Heart left ventricle (tissue), 16 donors: ENCODE data around the gene VGF. TPM values are rescaled to one million over a fixed set of nuclear protein-coding genes. Genes with fewer than 3 reads are reported as not detected.
"Not testable (repeated sequence)": the region's sequence is repeated elsewhere in the genome, so short reads cannot be mapped to it uniquely, and the experiment has no call there.

ENCODE experiments used
- ATAC-seq, 4 donors: fragments of 200-7000 bp; cut with Tn5 transposase; one replicate each; pipeline ENCODE4 v1.9.1; 2020 to 2022; ENCODE audit warnings: moderate library complexity in 4 of 4, mild to moderate bottlenecking in 3 of 4, moderate number of reproducible peaks in 1 of 4
- DNase-seq, 5 donors: peaks; one replicate each; pipeline ENCODE4 v3.0.0-alpha.2; 2020
- H3K27ac ChIP-seq, 12 donors: fragments of 200-600 bp; sonication (generic) in 4 of 12; one replicate each; pipeline versions ENCODE4 v1.5.0 to v1.8.0; 2016 to 2022; ENCODE audit warnings: mild to moderate bottlenecking in 2 of 12
- H3K27me3 ChIP-seq, 9 donors: fragments of 200-600 bp; sonication (generic) in 2 of 9; one replicate each; pipeline versions ENCODE4 v1.5.1 to v1.8.0; 2016 to 2022; ENCODE audit warnings: mild to moderate bottlenecking in 3 of 9
- H3K36me3 ChIP-seq, 9 donors: fragments of 200-600 bp; sonication (generic) in 2 of 9; one replicate each; pipeline versions ENCODE4 v1.5.0 to v1.8.0; 2018 to 2022; ENCODE audit warnings: mild to moderate bottlenecking in 2 of 9
- H3K4me1 ChIP-seq, 12 donors: fragments of 200-600 bp; sonication (generic) in 4 of 12; one replicate each; pipeline versions ENCODE4 v1.5.0 to v1.8.0; 2016 to 2022; ENCODE audit warnings: mild to moderate bottlenecking in 3 of 12
- H3K4me3 ChIP-seq, 12 donors: fragments of 200-600 bp; sonication (generic) in 4 of 12; one replicate each; pipeline versions ENCODE4 v1.5.0 to v1.8.0; 2017 to 2022; ENCODE audit warnings: mild to moderate bottlenecking in 9 of 12, moderate library complexity in 4 of 12
- H3K9me3 ChIP-seq, 12 donors: fragments of 200-600 bp; sonication (generic) in 4 of 12; one replicate each; pipeline versions ENCODE4 v1.5.0 to v1.8.0; 2016 to 2022; ENCODE audit warnings: mild to moderate bottlenecking in 1 of 12
- POLR2A ChIP-seq, 2 donors: fragments of 450-650 bp; IDR thresholded peaks; one replicate each; pipeline ENCODE4 v1.6.1; 2017; ENCODE audit warnings: antibody characterized with exemption in 2 of 2, mild to moderate bottlenecking in 2 of 2, moderate library complexity in 2 of 2
- WGBS, 4 donors: extraction: QIAGEN DNeasy Blood & Tissue Kit in 2 of 4; methylation state at CpG; one replicate each; pipeline versions ENCODE4 v1.1.5 to v1.1.7; 2013 to 2018; 5-methylcytosine and 5-hydroxymethylcytosine counted together
- intact Hi-C, 10 donors: fragments of 100-400 bp; cut with DNase I; formaldehyde crosslinking; loops; one replicate each; pipeline versions ENCODE4 v1.11.1 to v1.14.2; 2022
- microRNA-seq, 4 donors: library from miRNA; unstranded; fragments of <30 nt; microRNA quantifications; one replicate each; pipeline versions ENCODE4 to v1.2.0, GENCODE V29; 2017 to 2020
- polyA plus RNA-seq, 2 donors: library from polyadenylated mRNA; stranded (reverse); fragments of 200-250 nt; gene quantifications; one replicate each; pipeline ENCODE4 v1.2.3, GENCODE V29; 2013
- total RNA-seq, 9 donors: library from RNA; depleted of rRNA in 2 of 9; stranded (reverse); fragments of >200 nt in 2 of 9; fragmentation: NEBNext Ultra II Directional in 3 of 9; extraction: Animal tissue kit (Norgen Biotek cat#: 25700) in 3 of 9; gene quantifications; one replicate each; pipeline versions ENCODE4 v1.1.0 to v1.2.4, GENCODE V29; 2016 to 2023
- TF ChIP-seq, protein P1 (sequence below), 12 donors: fragments of 200-600 bp; sonication (generic) in 4 of 12; IDR thresholded peaks; one replicate each; pipeline versions ENCODE4 v1.5.0 to v1.8.0; 2018 to 2022; ENCODE audit warnings: antibody characterized with exemption in 12 of 12, mild to moderate bottlenecking in 5 of 12
- donor health status: ischemic (EF 13 %, LVEDD 7.1; RV severe dilation, severe dysfunction).
- donor health status: healthy with polysubstance abuse.
- donor health status: DM: no; HTN: yes; CAD: no.
- donor health status: DM: no; HTN: no; CAD: no.
- donor health status: ischemic (EF 25% LVEDD 6.9; RV normal size, moderate dysfunction).
- donor health status: ischemic (EF 25% LVEDD 5.7; RV mildly dilated, moderate dysfunction).
- donor health status: healthy.
- donor health status: DM: yes; HTN: yes; CAD: no.
- donor health status: ischemic (EF 35%, LVEDD 5.7; RV mildly dilated, moderate dysfunction).
- donor health status: nonischemic (EF 11% LVEDD 7.7; RV severe dilation, severe dysfunction).
- donor health status: DM: yes; HTN: yes; CAD: no.
- donor health status: PGD.
- donor health status: ischemic (EF 29% LVEDD 5.4; RV normal size, mild dysfunction).
- donor health status: nonischemic (EF 23%, LVEDD 6.1; RV moderate dilation, normal function).

VGF gene
- total and polyA plus RNA-seq, 11 donors = 0.09 to 0.19 (median 0.14) TPM; not detected in 8

DNA sequence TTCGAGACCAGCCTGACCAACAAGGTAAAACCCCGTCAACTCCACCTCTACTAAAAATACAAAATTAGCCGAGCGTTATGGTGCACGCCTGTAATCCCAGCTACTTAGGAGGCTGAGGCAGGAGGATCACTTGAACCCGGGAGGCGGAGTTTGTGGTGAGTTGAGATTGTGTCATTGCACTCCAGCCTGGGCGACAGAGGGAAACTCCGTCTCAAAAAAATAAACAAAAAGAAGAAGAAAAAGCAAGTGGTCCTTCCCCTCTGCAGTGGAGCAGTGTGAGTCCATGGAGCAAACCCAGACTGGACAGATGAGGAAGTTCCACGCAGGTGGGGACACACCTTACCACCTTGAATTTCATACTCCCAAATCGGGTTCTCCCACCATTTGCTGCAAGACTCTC is 51.5 kb downstream of the VGF start:
- 91 to 92% (median 92%) methylated on average over 11 of the region's 11 CpGs for WGBS, 4 donors
- Histone ChIP-seq H3K9me3 (no peaks in the 10 kb centered on the region), H3K27ac (no peak overlapping the region)

DNA sequence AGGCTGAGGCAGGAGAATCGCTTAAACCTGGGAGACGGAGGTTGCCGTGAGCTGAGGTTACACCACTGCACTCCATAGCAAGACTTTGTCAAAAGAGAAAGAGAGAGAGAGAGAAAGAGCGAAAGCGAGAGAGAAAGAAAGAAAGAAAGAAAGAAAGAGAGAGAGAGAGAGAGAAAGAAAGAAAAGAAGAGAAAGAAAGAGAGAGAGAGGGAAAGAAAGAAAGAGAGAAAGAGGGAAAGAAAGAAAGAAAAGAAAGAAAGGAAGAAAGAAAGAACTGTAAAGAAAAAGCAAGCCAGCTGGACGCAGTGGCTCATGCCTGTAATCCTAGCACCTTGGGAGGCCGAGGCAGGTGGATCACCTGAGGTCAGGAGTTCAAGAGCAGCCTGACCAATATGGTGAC is 52.2 kb downstream of the VGF start:
- ATAC-seq, H3K27me3 ChIP-seq, DNase-seq, intact Hi-C loops, H3K36me3 ChIP-seq, H3K4me3 ChIP-seq, H3K9me3 ChIP-seq: not testable (repeated sequence)
- 94 to 99% (median 97%) methylated on average over 7 of the region's 7 CpGs for WGBS, 4 donors
- Histone ChIP-seq H3K27ac (peak overlapping the region in 4 of 12 donors; percentile 7 to 90 (median 82)), H3K4me1 (peaks cover 0 to 41% (median 26%) of the 10 kb centered on the region in 12 donors)

More for the DNA sequence above, 51.5 kb downstream of the VGF start:
- intact Hi-C loops = no loop called here
- H3K36me3 ChIP-seq = no peaks in the 10 kb centered on the region
- H3K27me3 ChIP-seq = no peaks in the 10 kb centered on the region
- DNase-seq (no peak), ATAC-seq (no peak)
- no peak overlapping the region for H3K4me3 ChIP-seq
- TF ChIP-seq POLR2A (IDR thresholded peaks at IDR 0.05) = no peak
- TF ChIP-seq, protein P1, sequence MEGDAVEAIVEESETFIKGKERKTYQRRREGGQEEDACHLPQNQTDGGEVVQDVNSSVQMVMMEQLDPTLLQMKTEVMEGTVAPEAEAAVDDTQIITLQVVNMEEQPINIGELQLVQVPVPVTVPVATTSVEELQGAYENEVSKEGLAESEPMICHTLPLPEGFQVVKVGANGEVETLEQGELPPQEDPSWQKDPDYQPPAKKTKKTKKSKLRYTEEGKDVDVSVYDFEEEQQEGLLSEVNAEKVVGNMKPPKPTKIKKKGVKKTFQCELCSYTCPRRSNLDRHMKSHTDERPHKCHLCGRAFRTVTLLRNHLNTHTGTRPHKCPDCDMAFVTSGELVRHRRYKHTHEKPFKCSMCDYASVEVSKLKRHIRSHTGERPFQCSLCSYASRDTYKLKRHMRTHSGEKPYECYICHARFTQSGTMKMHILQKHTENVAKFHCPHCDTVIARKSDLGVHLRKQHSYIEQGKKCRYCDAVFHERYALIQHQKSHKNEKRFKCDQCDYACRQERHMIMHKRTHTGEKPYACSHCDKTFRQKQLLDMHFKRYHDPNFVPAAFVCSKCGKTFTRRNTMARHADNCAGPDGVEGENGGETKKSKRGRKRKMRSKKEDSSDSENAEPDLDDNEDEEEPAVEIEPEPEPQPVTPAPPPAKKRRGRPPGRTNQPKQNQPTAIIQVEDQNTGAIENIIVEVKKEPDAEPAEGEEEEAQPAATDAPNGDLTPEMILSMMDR (IDR thresholded peaks at IDR 0.05) = no peak
- peaks cover 0 to 37% (median 23%) of the 10 kb centered on the region in 12 donors for H3K4me1 ChIP-seq

Small RNA genes lying within 50 kb of the gene (microRNA-seq; reads per million reads assigned to microRNA genes)
- gene MIR4653 = 0 reads per million in 4 donors

Other genes starting within 250 kb of the VGF start
- 1 to 10 TPM in 3 of 9 donors, under 1 TPM in 6; 0.16 to 1.4 (median 0.45) TPM for gene MUC3A, start 216.0 kb downstream of the VGF start, total RNA-seq
- 1 to 10 TPM in 1 of 2 donors, under 1 TPM in 1; 0.25 to 1.8 TPM for gene MUC3A, start 216.0 kb downstream of the VGF start, polyA plus RNA-seq
- gene MUC12, start 196.0 kb downstream of the VGF start, total RNA-seq = under 1 TPM in 2 of 9 donors, not detected in 7; 0.02 TPM
- gene MUC12, start 196.0 kb downstream of the VGF start, polyA plus RNA-seq = under 1 TPM; 0.19 to 0.23 TPM
- not detected for gene MUC17, start 145.5 kb downstream of the VGF start, total RNA-seq
- gene MUC17, start 145.5 kb downstream of the VGF start, polyA plus RNA-seq = not detected
- 10 to 100 TPM in 8 of 9 donors, 1 to 10 TPM in 1; 7.9 to 37.4 (median 14.7) TPM for gene TRIM56, start 80.1 kb downstream of the VGF start, total RNA-seq
- gene TRIM56, start 80.1 kb downstream of the VGF start, polyA plus RNA-seq = 10 to 100 TPM; 10.7 to 12.7 TPM
- 100 to 1,000 TPM in 1 of 9 donors, 10 to 100 TPM in 4, 1 to 10 TPM in 4; 1.3 to 153 (median 13.9) TPM for gene SERPINE1, start 38.5 kb downstream of the VGF start, total RNA-seq
- gene SERPINE1, start 38.5 kb downstream of the VGF start, polyA plus RNA-seq = 100 to 1,000 TPM in 1 of 2 donors, 1 to 10 TPM in 1; 3.4 to 595 TPM
- gene AP1S1, start 11.1 kb downstream of the VGF start, total RNA-seq = 10 to 100 TPM in 8 of 9 donors, 1 to 10 TPM in 1; 9.9 to 24.5 (median 12.8) TPM
- 10 to 100 TPM; 15.9 to 41.8 TPM for gene AP1S1, start 11.1 kb downstream of the VGF start, polyA plus RNA-seq
- gene NAT16, start 14.7 kb upstream of the VGF start, total RNA-seq = under 1 TPM in 1 of 9 donors, not detected in 8; 0.23 TPM
- gene NAT16, start 14.7 kb upstream of the VGF start, polyA plus RNA-seq = not detected
- gene MOGAT3, start 35.5 kb upstream of the VGF start, total RNA-seq = not detected
- gene MOGAT3, start 35.5 kb upstream of the VGF start, polyA plus RNA-seq = not detected
- gene PLOD3, start 52.0 kb upstream of the VGF start, total RNA-seq = 10 to 100 TPM; 27.4 to 77.6 (median 42.0) TPM
- 10 to 100 TPM; 22.2 to 55.2 TPM for gene PLOD3, start 52.0 kb upstream of the VGF start, polyA plus RNA-seq
- 10 to 100 TPM; 47.0 to 88.1 (median 51.3) TPM for gene ZNHIT1, start 52.6 kb upstream of the VGF start, total RNA-seq
- gene ZNHIT1, start 52.6 kb upstream of the VGF start, polyA plus RNA-seq = 100 to 1,000 TPM in 1 of 2 donors, 10 to 100 TPM in 1; 89.8 to 156 TPM
- 10 to 100 TPM in 1 of 9 donors, 1 to 10 TPM in 8; 1.4 to 37.6 (median 2.2) TPM for gene CLDN15, start 72.2 kb upstream of the VGF start, total RNA-seq
- gene CLDN15, start 72.2 kb upstream of the VGF start, polyA plus RNA-seq = 1 to 10 TPM; 1.9 to 3.6 TPM
- 100 to 1,000 TPM; 249 to 491 (median 282) TPM for gene FIS1, start 79.5 kb upstream of the VGF start, total RNA-seq
- gene FIS1, start 79.5 kb upstream of the VGF start, polyA plus RNA-seq = 100 to 1,000 TPM; 204 to 361 TPM
- 10 to 100 TPM; 15.7 to 39.3 (median 30.0) TPM for gene IFT22, start 156.2 kb upstream of the VGF start, total RNA-seq
- gene IFT22, start 156.2 kb upstream of the VGF start, polyA plus RNA-seq = 10 to 100 TPM; 14.8 to 38.0 TPM
- gene COL26A1, start 197.3 kb upstream of the VGF start, total RNA-seq = 1 to 10 TPM in 1 of 9 donors, under 1 TPM in 1, not detected in 7; 0.08 to 2.1 TPM
- gene COL26A1, start 197.3 kb upstream of the VGF start, polyA plus RNA-seq = not detected